Suprapubic skin (tissue), 4 donors: ENCODE results near the gene TPSD1. TPM values are rescaled to one million over a fixed set of nuclear protein-coding genes. Genes with fewer than 3 reads are reported as not detected.
"Not testable (repeated sequence)": the region's sequence is repeated elsewhere in the genome, so short reads cannot be mapped to it uniquely, and the experiment has no call there.

Experiments used
- DNase-seq, 2 donors: peaks; one replicate each; pipeline ENCODE4 v3.0.0-alpha.2; 2019; ENCODE audit warnings: low spot score in 2 of 2
- H3K27ac ChIP-seq: fragments of 200-600 bp; sonication (generic); one replicate; pipeline ENCODE4 v1.5.1; 2019
- H3K27me3 ChIP-seq: fragments of 200-600 bp; sonication (generic); one replicate; pipeline ENCODE4 v1.5.1; 2019
- H3K36me3 ChIP-seq: fragments of 200-600 bp; sonication (generic); one replicate; pipeline ENCODE4 v1.5.1; 2019
- H3K4me1 ChIP-seq: fragments of 200-600 bp; sonication (generic); one replicate; pipeline ENCODE4 v1.5.1; 2019
- H3K4me3 ChIP-seq: fragments of 200-600 bp; sonication (generic); one replicate; pipeline ENCODE4 v1.5.1; 2019; ENCODE audit warnings: mild to moderate bottlenecking
- H3K9me3 ChIP-seq: fragments of 200-600 bp; sonication (generic); one replicate; pipeline ENCODE4 v1.5.1; 2019
- EP300 ChIP-seq: sonication (generic); formaldehyde crosslinking; IDR thresholded peaks from one replicate; pipeline ENCODE4 v1.6.1; 2017; ENCODE audit warnings: antibody characterized with exemption
- POLR2A ChIP-seq, 2 donors: fragments of 450-650 bp; IDR thresholded peaks; one replicate each; pipeline ENCODE4 v1.6.1; 2017; ENCODE audit warnings: antibody characterized with exemption in 2 of 2, mild to moderate bottlenecking in 2 of 2, moderate library complexity in 2 of 2
- POLR2AphosphoS5 ChIP-seq, 3 donors: sonication (generic); formaldehyde crosslinking; IDR thresholded peaks; one replicate each; pipeline ENCODE4 v1.6.1; 2017; ENCODE audit warnings: antibody characterized with exemption in 3 of 3
- WGBS: methylation state at CpG from one replicate; pipeline ENCODE4 v1.1.5; 2018; 5-methylcytosine and 5-hydroxymethylcytosine counted together
- total RNA-seq, 4 donors: library from RNA; depleted of rRNA; stranded (reverse); fragments of >200 nt; gene quantifications; one replicate each; pipeline ENCODE4 v1.1.0, GENCODE V29; 2016
- TF ChIP-seq, protein P1 (sequence below), 2 donors: fragments of 200-600 bp in 1 of 2; fragments of 450-650 bp in 1 of 2; sonication (generic) in 1 of 2; IDR thresholded peaks; one replicate each; pipeline ENCODE4 v1.5.1; 2016 to 2019; ENCODE audit warnings: antibody characterized with exemption in 2 of 2, mild to moderate bottlenecking in 1 of 2, moderate library complexity in 1 of 2

Gene TPSD1
- total RNA-seq, 4 donors from 2014 or later: 0.38 to 11.6 (median 0.83) TPM; not detected in 1

DNA sequence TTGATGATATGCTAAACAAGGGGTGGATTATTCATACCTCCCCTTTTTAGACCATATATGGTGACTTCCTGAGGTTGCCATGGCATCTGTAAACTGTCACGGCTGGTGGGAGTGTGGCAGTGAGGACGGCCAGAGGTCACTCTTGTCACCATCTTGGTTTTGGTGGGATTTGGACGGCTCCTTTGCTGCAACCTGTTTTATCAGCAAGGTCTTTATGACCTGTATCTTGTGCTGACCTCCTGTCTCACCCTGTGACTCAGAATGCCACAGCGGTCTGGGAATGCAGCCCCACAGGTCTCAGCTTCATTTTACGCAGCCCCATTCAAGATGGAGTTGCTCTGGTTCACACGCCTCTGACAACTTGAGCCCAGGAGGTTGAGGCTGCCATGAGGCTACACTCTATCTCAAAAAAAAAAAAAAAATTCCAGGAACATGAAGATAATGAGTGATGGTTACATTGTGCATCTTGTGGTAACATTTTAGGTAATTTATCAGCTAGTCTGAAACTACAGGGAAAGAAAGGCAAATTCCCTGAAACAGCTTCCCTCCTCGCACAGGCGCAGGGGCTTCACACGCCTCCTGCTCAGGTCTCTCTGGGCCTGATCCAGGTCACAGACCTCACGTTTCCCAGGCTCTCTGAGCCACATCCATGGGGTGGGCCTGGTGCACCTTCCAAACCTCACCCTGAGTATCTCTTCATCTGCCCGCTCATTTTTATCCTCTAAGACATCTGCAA is 38.2 kb downstream of the TPSD1 start:
- peaks cover 75% of the 10 kb centered on the region for H3K27me3 ChIP-seq

DNA sequence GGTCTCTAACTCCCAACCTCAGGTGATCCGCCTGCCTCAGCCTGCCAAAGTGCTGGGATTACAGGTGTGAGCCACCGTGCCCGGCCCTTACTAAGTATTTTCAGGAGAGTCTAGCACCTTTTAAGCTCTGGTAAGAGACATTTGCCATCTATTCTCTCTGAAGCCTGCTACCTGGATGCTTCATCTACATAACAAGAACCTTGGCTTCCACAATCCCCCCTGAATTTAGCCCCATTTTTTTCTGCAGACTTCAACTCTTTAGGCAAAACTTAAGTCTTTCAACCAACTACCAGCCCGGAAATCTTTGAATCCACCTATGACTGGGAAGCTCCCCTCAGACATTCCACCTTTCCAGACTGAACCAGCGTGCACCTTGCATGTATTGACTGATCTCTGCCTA is 39.6 kb downstream of the TPSD1 start:
- 37% methylated on average over 5 of the region's 5 CpGs for WGBS
- Histone ChIP-seq H3K4me3 (no peak overlapping the region), H3K4me1 (peaks cover 3% of the 10 kb centered on the region), H3K9me3 (no peaks in the 10 kb centered on the region), H3K27me3 (peaks cover 75% of the 10 kb centered on the region), H3K36me3 (no peaks in the 10 kb centered on the region), H3K27ac (no peak overlapping the region)
- TF ChIP-seq EP300: no peak
- TF ChIP-seq POLR2AphosphoS5 (IDR thresholded peaks at IDR 0.05): no peak
- TF ChIP-seq POLR2A (IDR thresholded peaks at IDR 0.05): no peak
- DNase-seq: no peak

More for the DNA sequence above, 38.2 kb downstream of the TPSD1 start:
- Histone ChIP-seq H3K36me3 (no peaks in the 10 kb centered on the region), H3K4me1 (peaks cover 6% of the 10 kb centered on the region), H3K4me3 (no peak overlapping the region), H3K9me3 (no peaks in the 10 kb centered on the region), H3K27ac (no peak overlapping the region)
- no peak for DNase-seq
- WGBS: 74% methylated on average over 11 of the region's 11 CpGs
- TF ChIP-seq POLR2A (IDR thresholded peaks at IDR 0.05): no peak
- TF ChIP-seq, protein P1, sequence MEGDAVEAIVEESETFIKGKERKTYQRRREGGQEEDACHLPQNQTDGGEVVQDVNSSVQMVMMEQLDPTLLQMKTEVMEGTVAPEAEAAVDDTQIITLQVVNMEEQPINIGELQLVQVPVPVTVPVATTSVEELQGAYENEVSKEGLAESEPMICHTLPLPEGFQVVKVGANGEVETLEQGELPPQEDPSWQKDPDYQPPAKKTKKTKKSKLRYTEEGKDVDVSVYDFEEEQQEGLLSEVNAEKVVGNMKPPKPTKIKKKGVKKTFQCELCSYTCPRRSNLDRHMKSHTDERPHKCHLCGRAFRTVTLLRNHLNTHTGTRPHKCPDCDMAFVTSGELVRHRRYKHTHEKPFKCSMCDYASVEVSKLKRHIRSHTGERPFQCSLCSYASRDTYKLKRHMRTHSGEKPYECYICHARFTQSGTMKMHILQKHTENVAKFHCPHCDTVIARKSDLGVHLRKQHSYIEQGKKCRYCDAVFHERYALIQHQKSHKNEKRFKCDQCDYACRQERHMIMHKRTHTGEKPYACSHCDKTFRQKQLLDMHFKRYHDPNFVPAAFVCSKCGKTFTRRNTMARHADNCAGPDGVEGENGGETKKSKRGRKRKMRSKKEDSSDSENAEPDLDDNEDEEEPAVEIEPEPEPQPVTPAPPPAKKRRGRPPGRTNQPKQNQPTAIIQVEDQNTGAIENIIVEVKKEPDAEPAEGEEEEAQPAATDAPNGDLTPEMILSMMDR (IDR thresholded peaks at IDR 0.05): no peak
- TF ChIP-seq POLR2AphosphoS5 (IDR thresholded peaks at IDR 0.05): no peak
- no peak for TF ChIP-seq EP300

DNA sequence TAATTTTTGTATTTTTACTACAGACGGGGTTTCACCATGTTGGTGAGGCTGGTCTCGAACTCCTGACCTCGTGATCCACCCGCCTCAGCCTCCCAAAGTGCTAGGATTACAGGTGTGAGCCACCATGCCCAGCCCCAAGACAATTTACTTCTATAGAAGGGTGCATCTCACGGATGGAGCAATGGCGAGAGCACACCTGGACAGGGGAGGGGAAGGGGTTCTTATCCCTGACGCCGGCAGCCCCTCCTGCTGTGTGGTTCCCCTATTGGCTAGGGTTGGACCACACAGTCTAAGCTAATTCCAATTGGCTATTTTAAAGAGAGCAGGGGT is 40.8 kb downstream of the TPSD1 start:
- Histone ChIP-seq H3K4me1 (peaks cover 11% of the 10 kb centered on the region), H3K27me3 (peaks cover 73% of the 10 kb centered on the region)
- not testable (repeated sequence) for DNase-seq, H3K9me3 ChIP-seq, H3K27ac ChIP-seq, H3K4me3 ChIP-seq, H3K36me3 ChIP-seq
- 69% methylated on average over 5 of the region's 8 CpGs for WGBS

DNA sequence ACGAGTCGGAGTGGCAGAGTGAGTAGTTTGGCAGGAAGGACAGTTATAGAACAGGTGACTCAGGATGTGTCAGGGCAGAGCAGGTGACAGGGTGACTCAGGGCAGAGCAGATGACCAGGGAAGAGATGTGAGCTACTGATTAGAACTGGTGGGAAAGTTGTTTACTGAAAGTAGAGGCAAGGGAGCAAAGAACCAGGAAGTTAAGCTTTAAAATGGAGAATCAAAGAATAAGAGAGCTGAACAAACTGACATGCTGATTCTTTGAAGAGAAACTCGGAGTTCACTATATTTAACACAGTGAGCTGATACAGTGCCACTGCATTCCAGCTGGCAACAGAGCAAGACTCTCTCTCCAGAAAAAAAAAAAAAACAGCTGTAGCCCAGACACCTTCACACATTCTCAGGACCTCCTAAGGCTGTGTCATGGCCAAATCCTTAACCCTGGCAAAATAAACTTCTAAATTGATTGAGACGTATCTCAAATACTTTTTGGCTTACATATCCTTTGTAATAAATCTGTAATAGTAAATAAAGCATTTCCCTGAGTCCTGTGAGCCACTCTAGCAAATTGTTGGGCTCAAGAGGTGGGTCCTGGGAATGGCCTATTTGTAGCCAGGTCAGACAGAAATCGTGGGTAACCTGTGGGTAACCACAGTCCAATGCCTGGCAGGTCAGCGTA is 41.3 kb downstream of the TPSD1 start:
- no peak for TF ChIP-seq EP300
- no peak for TF ChIP-seq POLR2AphosphoS5 (IDR thresholded peaks at IDR 0.05)
- TF ChIP-seq, protein P1 (IDR thresholded peaks at IDR 0.05): no peak
- TF ChIP-seq POLR2A (IDR thresholded peaks at IDR 0.05): no peak
- no peaks in the 10 kb centered on the region for H3K9me3 ChIP-seq
- no peak overlapping the region for H3K4me3 ChIP-seq
- peaks cover 11% of the 10 kb centered on the region for H3K4me1 ChIP-seq
- H3K36me3 ChIP-seq: no peaks in the 10 kb centered on the region
- no peak for DNase-seq
- 50% methylated on average over 6 of the region's 6 CpGs for whole genome bisulfite sequencing
- H3K27me3 ChIP-seq: peaks cover 70% of the 10 kb centered on the region
- no peak overlapping the region for H3K27ac ChIP-seq

DNA sequence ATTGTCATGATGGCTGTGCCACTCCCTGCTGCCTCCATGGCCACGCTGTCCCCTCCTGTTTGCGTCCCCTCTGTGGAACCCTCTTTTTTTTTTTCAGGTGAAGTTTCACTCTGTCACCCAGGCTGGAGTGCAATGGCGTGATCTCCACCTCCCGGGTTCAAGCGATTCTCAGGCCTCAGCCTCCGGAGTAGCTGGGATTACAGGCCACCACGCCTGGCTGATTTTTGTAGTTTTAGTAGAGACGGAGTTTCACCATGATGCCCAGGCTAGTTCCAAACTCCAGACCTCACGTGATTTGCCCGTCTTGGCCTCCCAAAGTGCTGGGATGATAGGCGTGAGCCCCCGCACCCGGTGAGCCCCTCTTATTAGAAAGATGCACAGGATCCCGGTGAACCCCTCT is 42.5 kb downstream of the TPSD1 start:
- TF ChIP-seq POLR2A (IDR thresholded peaks at IDR 0.05): no peak
- no peak for TF ChIP-seq POLR2AphosphoS5 (IDR thresholded peaks at IDR 0.05)
- TF ChIP-seq, protein P1 (IDR thresholded peaks at IDR 0.05): no peak
- TF ChIP-seq EP300: no peak
- H3K4me1 ChIP-seq: peaks cover 18% of the 10 kb centered on the region
- peaks cover 59% of the 10 kb centered on the region for H3K27me3 ChIP-seq
- H3K27ac ChIP-seq: no peak overlapping the region
- no peak for DNase-seq
- H3K9me3 ChIP-seq: no peaks in the 10 kb centered on the region
- H3K36me3 ChIP-seq: no peaks in the 10 kb centered on the region
- 93% methylated on average over 14 of the region's 14 CpGs for WGBS
- H3K4me3 ChIP-seq: no peak overlapping the region

DNA sequence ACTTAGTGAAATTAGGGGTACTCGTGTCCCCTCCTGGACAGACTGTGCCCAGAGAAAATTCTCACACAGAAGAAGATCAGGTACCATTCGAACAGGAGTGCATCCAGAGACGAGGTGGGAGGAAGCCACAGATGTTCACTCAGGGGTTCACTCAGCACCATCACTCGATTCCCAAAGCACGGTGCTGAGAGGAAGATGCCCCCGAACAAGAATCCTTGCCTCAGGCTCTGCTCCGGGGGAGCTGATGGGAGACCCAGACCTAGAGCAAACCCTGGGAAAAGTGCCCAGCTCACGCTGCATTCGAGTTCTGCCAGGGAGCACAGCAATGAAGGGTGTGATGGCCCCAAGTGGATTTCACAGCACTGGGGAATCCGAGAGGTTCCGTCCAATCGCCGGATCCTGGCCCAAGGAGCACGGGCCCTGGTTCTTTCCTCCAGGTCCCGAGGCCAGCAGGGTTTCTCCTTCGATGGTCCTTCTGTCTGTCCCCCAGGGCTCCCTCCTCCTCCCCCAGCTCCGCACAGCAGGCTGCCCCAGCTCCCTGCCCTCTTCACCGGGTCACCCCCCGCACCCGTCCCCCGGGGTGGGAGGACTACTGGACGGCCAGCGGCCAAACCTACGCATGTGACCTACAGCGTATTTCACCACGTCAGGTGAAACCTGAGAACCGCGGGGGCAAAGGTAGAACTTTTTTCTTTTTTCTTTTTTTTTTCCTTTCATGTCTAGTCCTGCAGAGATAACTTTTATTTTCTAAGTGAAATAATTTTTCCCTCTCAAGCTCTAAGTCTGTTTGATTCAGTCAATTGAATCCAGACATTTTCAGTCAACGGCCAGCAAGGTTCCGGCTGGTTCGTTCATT is 43.4 kb downstream of the TPSD1 start:
- Histone ChIP-seq H3K9me3 (no peaks in the 10 kb centered on the region), H3K4me1 (peaks cover 25% of the 10 kb centered on the region), H3K36me3 (no peaks in the 10 kb centered on the region), H3K27me3 (peaks cover 53% of the 10 kb centered on the region), H3K27ac (no peak overlapping the region), H3K4me3 (no peak overlapping the region)
- no peak for DNase-seq
- 49% methylated on average over 31 of the region's 31 CpGs for WGBS
- no peak for TF ChIP-seq POLR2A (IDR thresholded peaks at IDR 0.05)
- TF ChIP-seq, protein P1 (IDR thresholded peaks at IDR 0.05): no peak
- TF ChIP-seq POLR2AphosphoS5 (IDR thresholded peaks at IDR 0.05): no peak
- TF ChIP-seq EP300: no peak
